OCI-LY7 (cell line): ENCODE data around the gene ATG2A.

Source experiments
- CTCF ChIP-seq: fragments of 200-600 bp; sonication (generic); conservative IDR thresholded peaks from 2 replicates; pipeline ENCODE4 v1.5.1; 2014; ENCODE audit warnings: mild to moderate bottlenecking, antibody characterized with exemption, low read length, moderate library complexity, mixed read lengths
- EZH2phosphoT487 ChIP-seq: fragments of 200-600 bp; sonication (generic); IDR thresholded peaks from 2 replicates; pipeline ENCODE4 v1.6.1; 2018; ENCODE audit warnings: low read depth, borderline replicate concordance, mild to moderate bottlenecking, mixed run types, antibody characterized with exemption, low read length, moderate library complexity, mixed read lengths

- TF ChIP-seq CTCF (no peak), EZH2phosphoT487 (no peak)
These were observed 43.7 kb upstream of the ATG2A start for GRCh38 chr11:64960719-64961118.
